DND-41 (cell line): Measurements from ENCODE around the gene RAB33A.

Experiments used
- ATAC-seq: fragments of 200-7000 bp; cut with Tn5 transposase; 3 replicates; pipeline ENCODE4 v1.9.1; 2021; ENCODE audit warnings: low read depth; ENCODE audit not compliant: insufficient read depth
- DNase-seq: peaks from one replicate; pipeline ENCODE4 v3.0.0-alpha.2; 2020
- H2AFZ ChIP-seq: 2 replicates; pipeline ENCODE4 v1.6.0; 2012; ENCODE audit warnings: low read depth, low read length
- H3K27ac ChIP-seq: 2 replicates; pipeline ENCODE4 v1.5.1; 2012; ENCODE audit warnings: low read length, inconsistent platforms
- H3K27me3 ChIP-seq: fragments of 200-600 bp; sonication (generic); 2 replicates; pipeline ENCODE4 v1.6.0; 2012; ENCODE audit warnings: low read length, mild to moderate bottlenecking, inconsistent platforms; ENCODE audit not compliant: insufficient read depth, poor library complexity
- H3K36me3 ChIP-seq: 2 replicates; pipeline ENCODE4 v1.5.1; 2012; ENCODE audit warnings: low read length, inconsistent platforms; ENCODE audit not compliant: insufficient read depth
- H3K4me1 ChIP-seq: 2 replicates; pipeline ENCODE4 v1.5.1; 2012; ENCODE audit warnings: mild to moderate bottlenecking, low read length; ENCODE audit not compliant: insufficient read depth
- H3K4me2 ChIP-seq: 2 replicates; pipeline ENCODE4 v1.6.0; 2012; ENCODE audit warnings: mild to moderate bottlenecking, moderate library complexity, low read length, inconsistent platforms; ENCODE audit not compliant: insufficient read depth
- H3K4me3 ChIP-seq, 2 experiments: fragments of 200-600 bp in 1 of 2; shearing (Covaris generic) in 1 of 2; 2 replicates each; pipeline ENCODE4 v1.5.1; 2012 to 2016; ENCODE audit warnings: inconsistent platforms in 2 of 2, low read length in 2 of 2, mild to moderate bottlenecking in 2 of 2, low read depth in 1 of 2, moderate library complexity in 1 of 2
- H3K79me2 ChIP-seq: 2 replicates; pipeline ENCODE4 v1.6.0; 2012; ENCODE audit warnings: low read length, inconsistent platforms; ENCODE audit not compliant: insufficient read depth
- H3K9ac ChIP-seq: 2 replicates; pipeline ENCODE4 v1.6.0; 2012; ENCODE audit warnings: low read depth, mild to moderate bottlenecking, inconsistent platforms, low read length, moderate library complexity
- H3K9me3 ChIP-seq: 2 replicates; pipeline ENCODE4 v1.5.1; 2012; ENCODE audit warnings: low read length, moderate library complexity, mild to moderate bottlenecking, inconsistent platforms; ENCODE audit not compliant: insufficient read depth, severe bottlenecking
- H4K20me1 ChIP-seq: 2 replicates; pipeline ENCODE4 v1.6.0; 2012; ENCODE audit warnings: low read length; ENCODE audit not compliant: insufficient read depth
- EZH2 ChIP-seq: IDR thresholded peaks from 3 replicates; pipeline ENCODE4 v1.6.1; 2012; ENCODE audit warnings: borderline replicate concordance, low read depth, mild to moderate bottlenecking, moderate library complexity, low read length, inconsistent platforms; ENCODE audit not compliant: severe bottlenecking
- TF ChIP-seq, protein P1 (sequence below): IDR thresholded peaks from 2 replicates; pipeline ENCODE4 v1.5.1; 2012; ENCODE audit warnings: borderline replicate concordance, low read length, moderate library complexity, mild to moderate bottlenecking; ENCODE audit not compliant: poor library complexity, severe bottlenecking; ENCODE audit errors: extremely low read depth

The RAB33A gene

DNA sequence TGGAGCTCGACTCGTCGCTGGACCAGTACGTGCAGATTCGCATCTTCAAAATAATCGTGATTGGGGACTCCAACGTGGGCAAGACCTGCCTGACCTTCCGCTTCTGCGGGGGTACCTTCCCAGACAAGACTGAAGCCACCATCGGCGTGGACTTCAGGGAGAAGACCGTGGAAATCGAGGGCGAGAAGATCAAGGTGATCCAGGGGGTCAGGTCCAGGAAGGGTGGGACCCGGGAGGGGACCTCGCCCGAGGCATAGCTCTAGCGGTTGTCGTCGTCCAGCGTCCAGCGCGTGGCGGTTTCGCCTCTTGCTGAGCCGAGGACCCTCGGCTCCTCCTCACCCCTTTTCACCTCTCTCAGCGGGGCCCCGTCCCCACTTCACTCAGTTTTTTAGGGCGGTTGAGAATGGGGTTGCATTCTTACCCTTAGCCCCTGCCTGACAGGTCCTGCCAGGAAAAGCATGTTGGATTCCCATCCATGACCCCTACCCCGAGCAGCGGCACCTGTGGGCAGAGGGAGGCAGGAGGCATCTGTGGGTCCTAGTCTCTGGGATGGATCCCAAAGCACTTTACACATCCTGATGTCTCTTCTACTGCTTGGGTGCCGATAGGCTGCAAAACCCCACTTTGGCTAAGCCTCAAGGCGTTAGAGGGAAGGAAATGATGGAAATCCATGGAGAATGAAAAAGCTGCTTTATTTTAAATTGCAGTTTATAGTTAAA is 524 bp downstream of the RAB33A start:
- no peaks in the 10 kb centered on the region; the same call in 1 of the 2 replicates for H3K36me3 ChIP-seq
- no peaks in the 10 kb centered on the region for H3K27me3 ChIP-seq
- H3K9me3 ChIP-seq: no peaks in the 10 kb centered on the region
- peaks cover 51% of the 10 kb centered on the region for H3K4me1 ChIP-seq
- peak overlapping the region; percentile 91 for H2AFZ ChIP-seq
- TF ChIP-seq, protein P1, sequence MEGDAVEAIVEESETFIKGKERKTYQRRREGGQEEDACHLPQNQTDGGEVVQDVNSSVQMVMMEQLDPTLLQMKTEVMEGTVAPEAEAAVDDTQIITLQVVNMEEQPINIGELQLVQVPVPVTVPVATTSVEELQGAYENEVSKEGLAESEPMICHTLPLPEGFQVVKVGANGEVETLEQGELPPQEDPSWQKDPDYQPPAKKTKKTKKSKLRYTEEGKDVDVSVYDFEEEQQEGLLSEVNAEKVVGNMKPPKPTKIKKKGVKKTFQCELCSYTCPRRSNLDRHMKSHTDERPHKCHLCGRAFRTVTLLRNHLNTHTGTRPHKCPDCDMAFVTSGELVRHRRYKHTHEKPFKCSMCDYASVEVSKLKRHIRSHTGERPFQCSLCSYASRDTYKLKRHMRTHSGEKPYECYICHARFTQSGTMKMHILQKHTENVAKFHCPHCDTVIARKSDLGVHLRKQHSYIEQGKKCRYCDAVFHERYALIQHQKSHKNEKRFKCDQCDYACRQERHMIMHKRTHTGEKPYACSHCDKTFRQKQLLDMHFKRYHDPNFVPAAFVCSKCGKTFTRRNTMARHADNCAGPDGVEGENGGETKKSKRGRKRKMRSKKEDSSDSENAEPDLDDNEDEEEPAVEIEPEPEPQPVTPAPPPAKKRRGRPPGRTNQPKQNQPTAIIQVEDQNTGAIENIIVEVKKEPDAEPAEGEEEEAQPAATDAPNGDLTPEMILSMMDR: no peak
- no peak for TF ChIP-seq EZH2
- peak overlapping the region; percentile 90 for H3K9ac ChIP-seq
- DNase-seq: no peak
- peaks cover 33% of the 10 kb centered on the region for H3K79me2 ChIP-seq
- H3K27ac ChIP-seq: peak overlapping the region; percentile 99
- no peak for ATAC-seq
- no peaks in the 10 kb centered on the region for H4K20me1 ChIP-seq
- H3K4me3 ChIP-seq: peak overlapping the region; percentile 75 to 91; a peak in 3 of 4 replicates
- peak overlapping the region; percentile 95 for H3K4me2 ChIP-seq

DNA sequence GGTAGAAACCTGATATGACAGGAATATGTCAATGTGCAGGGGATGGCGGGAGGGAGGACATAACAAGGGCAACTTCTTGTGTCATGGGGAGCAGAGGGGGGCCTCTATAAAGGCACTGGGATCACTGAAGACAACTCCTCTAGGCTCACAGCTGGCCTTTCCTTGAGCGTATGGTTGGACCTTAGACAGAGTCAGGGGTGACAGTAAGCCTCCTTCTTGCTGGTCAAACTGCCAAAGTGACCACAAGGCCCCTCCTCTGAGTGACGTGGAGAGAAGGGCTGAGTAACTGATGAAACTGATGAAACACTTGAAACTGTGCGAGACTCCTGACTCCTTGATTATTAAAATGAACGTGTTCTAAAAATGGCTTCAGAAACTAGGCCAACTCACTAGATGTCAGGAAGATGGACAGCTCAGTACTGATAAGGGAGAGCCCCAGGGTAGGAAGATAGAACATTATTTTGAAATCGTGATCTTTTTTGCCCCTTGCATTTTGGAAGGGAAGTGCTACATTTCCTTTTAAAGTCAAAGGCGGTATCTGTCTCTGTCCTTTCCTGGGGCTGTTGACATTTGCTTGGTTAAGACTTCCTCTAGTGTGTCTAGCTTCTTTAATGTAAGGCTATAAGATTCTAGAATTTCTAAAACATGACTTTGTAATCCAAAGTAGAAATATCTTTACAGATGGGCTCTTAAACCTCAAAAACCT is 1.6 kb downstream of the RAB33A start:
- Histone ChIP-seq H3K4me2 (peak overlapping the region; percentile 95), H3K27ac (peak overlapping the region; percentile 99), H2AFZ (no peak overlapping the region), H3K9me3 (no peaks in the 10 kb centered on the region), H3K9ac (peak overlapping the region; percentile 90), H3K4me3 (peak overlapping the region in 1 of 2 experiments; percentile 91; a peak in 3 of 4 replicates), H3K4me1 (peaks cover 46% of the 10 kb centered on the region), H3K36me3 (no peaks in the 10 kb centered on the region; the same call in 1 of the 2 replicates), H3K79me2 (peaks cover 33% of the 10 kb centered on the region), H3K27me3 (no peaks in the 10 kb centered on the region), H4K20me1 (no peaks in the 10 kb centered on the region)
- peak; percentile 15 for DNase-seq
- no peak for ATAC-seq
- no peak for TF ChIP-seq EZH2
- TF ChIP-seq, protein P1: no peak

DNA sequence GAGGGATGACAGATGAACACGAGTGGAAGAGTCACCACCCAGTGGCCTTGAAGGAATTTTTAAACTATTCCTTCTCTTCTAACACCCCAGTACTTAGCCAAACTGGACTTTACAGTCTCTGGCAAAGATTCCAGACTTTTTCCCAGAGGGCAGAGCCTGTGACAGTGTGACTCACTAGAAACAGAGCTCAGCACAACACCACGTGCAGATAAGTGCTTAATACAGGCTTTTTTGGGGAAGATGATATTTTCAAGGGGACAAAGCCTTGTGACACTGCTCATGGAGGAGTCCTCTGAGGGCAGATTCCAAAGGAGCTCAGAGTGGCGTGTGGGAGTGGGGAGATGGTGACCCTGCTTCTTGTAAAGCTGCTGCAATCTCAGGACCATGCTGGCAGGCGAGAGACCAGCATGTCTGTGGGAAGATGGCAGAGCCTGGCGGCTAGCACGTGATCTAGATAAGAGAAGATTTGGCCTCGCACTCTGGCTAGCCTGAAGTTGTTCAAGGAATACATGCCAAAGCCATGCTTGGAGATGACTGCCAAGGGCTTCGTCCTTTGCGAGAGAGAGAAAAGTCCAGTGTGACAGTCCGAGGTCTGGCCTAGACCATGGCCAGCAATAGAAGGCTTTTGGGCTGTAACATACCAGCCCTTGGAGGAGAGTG is 2.4 kb downstream of the RAB33A start:
- Histone ChIP-seq H3K27ac (peak overlapping the region; percentile 99; the same call in 1 of the 2 replicates), H2AFZ (no peak overlapping the region), H3K79me2 (peaks cover 33% of the 10 kb centered on the region), H4K20me1 (no peaks in the 10 kb centered on the region), H3K4me3 (0 out of 4 replicates have a peak overlapping the region, but pooled peaks of 1 of the 2 experiments have one; percentile 91), H3K4me1 (peaks cover 46% of the 10 kb centered on the region), H3K4me2 (peak overlapping the region; percentile 95), H3K36me3 (no peaks in the 10 kb centered on the region; the same call in 1 of the 2 replicates), H3K9ac (peak overlapping the region; percentile 90; the same call in 1 of the 2 replicates), H3K9me3 (no peaks in the 10 kb centered on the region), H3K27me3 (no peaks in the 10 kb centered on the region)
- TF ChIP-seq EZH2: no peak
- TF ChIP-seq, protein P1: no peak
- DNase-seq (no peak), ATAC-seq (no peak)
